ENCODE data around the gene RBM19.

GRCh38 chr12:113781415-113782198 is 184.5 kb downstream of the RBM19 start:
- TF ChIP-seq CTCF (IDR thresholded peaks at IDR 0.05) (no peak), POLR2A (IDR thresholded peaks at IDR 0.05) (no peak)

Data from lower leg skin (tissue), 3 donors.